HG03060 (cell line): ENCODE results near the gene TBCA.
"Not testable (repeated sequence)": the region's sequence is repeated elsewhere in the genome, so short reads cannot be mapped to it uniquely, and the experiment has no call there.

Experiments used
- ATAC-seq: cut with Tn5 transposase; IDR thresholded peaks from one replicate; pipeline ENCODE4 v1.9.1; 2021; ENCODE audit warnings: low read depth, moderate number of reproducible peaks; ENCODE audit not compliant: unreplicated experiment

The TBCA gene

GRCh38 chr5:77718934-77719610, 57.1 kb downstream of the TBCA start:
- ATAC-seq, result peak; percentile 63

GRCh38 chr5:77709993-77710685, 66.0 kb downstream of the TBCA start:
- no peak for ATAC-seq

- ATAC-seq, result no peak
These were observed 66.8 kb downstream of the TBCA start for GRCh38 chr5:77709340-77709739.

- ATAC-seq, result no peak
These were observed 68.3 kb downstream of the TBCA start for GRCh38 chr5:77707791-77708190.

GRCh38 chr5:77699569-77699968, 76.6 kb downstream of the TBCA start:
- ATAC-seq, result not testable (repeated sequence)

GRCh38 chr5:77698920-77699319, 77.2 kb downstream of the TBCA start:
- no peak for ATAC-seq

GRCh38 chr5:77697692-77698091, 78.4 kb downstream of the TBCA start:
- ATAC-seq, result no peak

- ATAC-seq, result no peak
These were observed 80.0 kb downstream of the TBCA start for GRCh38 chr5:77696120-77696519.

- no peak for ATAC-seq
These were observed 82.2 kb downstream of the TBCA start for GRCh38 chr5:77693913-77694312.

GRCh38 chr5:77683171-77683732, 92.9 kb downstream of the TBCA start:
- ATAC-seq, result no peak

GRCh38 chr5:77670526-77670925, 105.6 kb downstream of the TBCA start:
- ATAC-seq, result no peak

GRCh38 chr5:77669677-77670076, 106.5 kb downstream of the TBCA start:
- ATAC-seq, result no peak

GRCh38 chr5:77663090-77663863, 112.9 kb downstream of the TBCA start:
- no peak for ATAC-seq

- ATAC-seq, result no peak
These were observed 113.5 kb downstream of the TBCA start for GRCh38 chr5:77662635-77663034.

GRCh38 chr5:77658662-77659061, 117.5 kb downstream of the TBCA start:
- ATAC-seq, result no peak

- ATAC-seq, result no peak
These were observed 124.8 kb downstream of the TBCA start for GRCh38 chr5:77651343-77651742.

- ATAC-seq, result no peak
These were observed 125.5 kb downstream of the TBCA start for GRCh38 chr5:77650686-77651085.

- ATAC-seq, result no peak
These were observed 126.4 kb downstream of the TBCA start for GRCh38 chr5:77649776-77650175.

GRCh38 chr5:77645995-77646639, 130.0 kb downstream of the TBCA start:
- no peak for ATAC-seq

- no peak for ATAC-seq
These were observed 130.8 kb downstream of the TBCA start for GRCh38 chr5:77645158-77645994.
